Measurements from ENCODE around the gene ATP8B1. TPM values are rescaled to one million over a fixed set of nuclear protein-coding genes. Genes with fewer than 3 reads are reported as not detected.

Gene ATP8B1
- polyA plus RNA-seq, 2 of the 4 experiments (the other 2 are of a cell fraction), result 7.1 to 23.4 TPM

- Histone ChIP-seq H3K9me3 (no peaks in the 10 kb centered on the region), H3K4me1 (peaks cover 68% of the 10 kb centered on the region), H3K4me2 (peak overlapping the region; percentile 69), H3K27ac (peak overlapping the region; percentile 68 to 81), H3K4me3 (no peak overlapping the region)
- ChIA-PET POLR2A (interaction anchor here (0.6 kb wide), 1 partner anchor 149 kb away, joined by 3 read pairs; the partner anchor contains the start of gene NARS1), CTCF (interaction anchor here (1.2 to 1.5 kb wide), 4 partner anchors 9 to 21 kb away, joined by 4 to 5 read pairs (median 4); no protein-coding TSS in a partner anchor)
- 23% methylated on average over 3 of the region's 3 CpGs for WGBS (ENCODE audit: missing lambda C conversion rate)
- FAIRE-seq (no peak), DNase-seq (ENCODE audit: low read depth in 1 of 2, low spot score in 1 of 2) (peak in 1 of 2 experiments; percentile 68), ATAC-seq (peak; percentile 66 to 81; a peak in 4 of 6 replicates)
- TF ChIP-seq NR3C1 (IDR thresholded peaks at IDR 0.05) (no peak), CEBPB (IDR thresholded peaks at IDR 0.05) (peak in 1 of 2 experiments; percentile 62; a peak in 1 of 4 replicates), SMC3 (IDR thresholded peaks at IDR 0.05) (no peak), JUNB (IDR thresholded peaks at IDR 0.05) (no peak), POLR2A (IDR thresholded peaks at IDR 0.05; ENCODE audit: low read length) (no peak), TP53 (CRISPR knock-in tag; IDR thresholded peaks at IDR 0.05) (no peak), HOXB5 (CRISPR knock-in tag; IDR thresholded peaks at IDR 0.05) (0 out of 2 replicates have a peak, but pooled peaks have one; percentile 56), BHLHE40 (IDR thresholded peaks at IDR 0.05; ENCODE audit: low read depth, low read length) (no peak), MAFK (IDR thresholded peaks at IDR 0.05; ENCODE audit: partially characterized antibody) (no peak)
Measured at GRCh38 chr18:57771193-57771592, 31.9 kb downstream of the ATP8B1 start.

GRCh38 chr18:57768537-57769326 is 34.4 kb downstream of the ATP8B1 start:
- no peaks in the 10 kb centered on the region for H3K9me3 ChIP-seq
- ChIA-PET CTCF (interaction anchor here (0.9 kb wide), 2 partner anchors 10 to 16 kb away, joined by 3 read pairs; no protein-coding TSS in a partner anchor), POLR2A (interaction anchor here (0.6 kb wide), 1 partner anchor 20 kb away, joined by 7 read pairs; no protein-coding TSS in a partner anchor)
- H3K27ac ChIP-seq, result peak overlapping the region; percentile 15 to 72; a peak in 3 of 6 replicates
- DNase-seq (ENCODE audit: low read depth in 1 of 2, low spot score in 1 of 2) (no peak), ATAC-seq (no peak), FAIRE-seq (no peak)
- TF ChIP-seq TP53 (CRISPR knock-in tag; IDR thresholded peaks at IDR 0.05) (no peak), ZFP36 (IDR thresholded peaks at IDR 0.05; ENCODE audit: borderline replicate concordance, partially characterized antibody) (no peak), RFX5 (IDR thresholded peaks at IDR 0.05) (no peak), ZNF302 (CRISPR knock-in tag; IDR thresholded peaks at IDR 0.05) (no peak), RARB (CRISPR knock-in tag; IDR thresholded peaks at IDR 0.05) (no peak), CEBPB (IDR thresholded peaks at IDR 0.05) (peak in 1 of 2 experiments; percentile 40; a peak in 1 of 4 replicates)
- WGBS (ENCODE audit: missing lambda C conversion rate), result 80% methylated on average over 8 of the region's 8 CpGs
- H3K4me2 ChIP-seq, result peak overlapping the region; percentile 31; the same call in 2 of the 3 replicates
- H3K4me3 ChIP-seq, result no peak overlapping the region
- H3K4me1 ChIP-seq, result peaks cover 45% of the 10 kb centered on the region

GRCh38 chr18:57767259-57768050 is 35.7 kb downstream of the ATP8B1 start:
- Histone ChIP-seq H3K9me3 (no peaks in the 10 kb centered on the region), H3K4me1 (peaks cover 39% of the 10 kb centered on the region), H3K27ac (no peak overlapping the region), H3K4me2 (no peak overlapping the region), H3K4me3 (no peak overlapping the region)
- 89% methylated on average over 12 of the region's 12 CpGs for WGBS (ENCODE audit: missing lambda C conversion rate)
- FAIRE-seq (no peak), ATAC-seq (no peak), DNase-seq (ENCODE audit: low read depth in 1 of 2, low spot score in 1 of 2) (no peak)
- TF ChIP-seq TP53 (CRISPR knock-in tag; IDR thresholded peaks at IDR 0.05), result no peak
- no peak for TF ChIP-seq HDAC2 (IDR thresholded peaks at IDR 0.05)
- no peak for TF ChIP-seq KDM1A (IDR thresholded peaks at IDR 0.05; ENCODE audit: low read depth)
- no peak for TF ChIP-seq BHLHE40 (IDR thresholded peaks at IDR 0.05; ENCODE audit: low read depth, low read length)
- no peak for TF ChIP-seq FOSB (CRISPR knock-in tag; IDR thresholded peaks at IDR 0.05)
- TF ChIP-seq TFCP2L1 (CRISPR knock-in tag; IDR thresholded peaks at IDR 0.05), result no peak
- TF ChIP-seq RCOR1 (IDR thresholded peaks at IDR 0.05; ENCODE audit: low read depth, low read length), result no peak
- TF ChIP-seq CHD2 (IDR thresholded peaks at IDR 0.05; ENCODE audit: low read length, partially characterized antibody), result no peak
- TF ChIP-seq ZNF302 (CRISPR knock-in tag; IDR thresholded peaks at IDR 0.05), result no peak
- CTCF ChIA-PET, result interaction anchor here (0.9 to 1.2 kb wide), 3 partner anchors 8 to 137 kb away, joined by 3 to 5 read pairs (median 3); no protein-coding TSS in a partner anchor
- POLR2A ChIA-PET, result interaction anchor here (0.6 kb wide), 1 partner anchor 21 kb away, joined by 7 read pairs; no protein-coding TSS in a partner anchor

- DNase-seq (ENCODE audit: low read depth in 1 of 2, low spot score in 1 of 2) (no peak), ATAC-seq (no peak), FAIRE-seq (no peak)
- WGBS (ENCODE audit: missing lambda C conversion rate), result 82% methylated on average over 2 of the region's 2 CpGs
- H3K4me2 ChIP-seq, result no peak overlapping the region
- H3K9me3 ChIP-seq, result no peaks in the 10 kb centered on the region
- H3K27ac ChIP-seq, result no peak overlapping the region
- ChIA-PET CTCF (no interaction called here), POLR2A (no interaction called here)
- peaks cover 26% of the 10 kb centered on the region for H3K4me1 ChIP-seq
- no peak overlapping the region for H3K4me3 ChIP-seq
- TF ChIP-seq POLR2AphosphoS2 (conservative IDR thresholded peaks at IDR 0.05; ENCODE audit: low read length) (no peak), ELK1 (IDR thresholded peaks at IDR 0.05; ENCODE audit: low read depth, low read length) (no peak), FOSL2 (IDR thresholded peaks at IDR 0.05) (no peak), FOSL2 (CRISPR knock-in tag; IDR thresholded peaks at IDR 0.05) (no peak), ZFP36 (IDR thresholded peaks at IDR 0.05; ENCODE audit: borderline replicate concordance, partially characterized antibody) (no peak), RAD21 (conservative IDR thresholded peaks at IDR 0.05 in 1 of 2, IDR thresholded peaks at IDR 0.05 in 1 of 2) (no peak), MAFK (IDR thresholded peaks at IDR 0.05; ENCODE audit: partially characterized antibody) (no peak), KDM1A (IDR thresholded peaks at IDR 0.05; ENCODE audit: low read depth) (no peak), MAZ (IDR thresholded peaks at IDR 0.05; ENCODE audit: borderline replicate concordance, low read depth, low read length) (no peak), FOXS1 (CRISPR knock-in tag; IDR thresholded peaks at IDR 0.05) (no peak)
Measured at GRCh38 chr18:57764995-57765394, 38.1 kb downstream of the ATP8B1 start.

Measured in A549 (cell line).